Medulla oblongata (tissue), 1 donor: ENCODE data around the gene KAT6B.
"Not testable (repeated sequence)": the region's sequence is repeated elsewhere in the genome, so short reads cannot be mapped to it uniquely, and the experiment has no call there.

Experiments
- DNase-seq: peaks from one replicate; pipeline ENCODE4 v3.0.0-alpha.2; 2015; ENCODE audit errors: extremely low spot score

KAT6B gene

DNA sequence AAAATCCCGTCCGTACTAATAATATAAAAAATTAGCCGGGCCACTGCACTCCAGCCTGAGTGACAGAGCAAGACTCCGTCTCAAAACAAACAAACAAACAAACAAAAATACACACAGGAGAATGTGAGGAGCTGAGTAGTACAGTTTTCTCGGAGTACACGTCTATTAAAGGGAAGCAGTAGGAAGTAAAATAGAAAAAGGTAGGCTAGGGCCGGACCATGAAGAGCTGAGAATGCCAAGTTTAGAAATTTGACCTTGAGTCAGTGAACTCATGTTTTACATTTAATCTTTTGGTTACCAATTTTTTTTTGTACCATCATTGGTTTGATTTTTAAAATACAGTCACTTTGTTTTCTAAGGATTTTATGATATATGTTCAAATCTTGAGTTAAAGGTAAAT, 64.1 kb downstream of the KAT6B start:
- no peak for DNase-seq

DNA sequence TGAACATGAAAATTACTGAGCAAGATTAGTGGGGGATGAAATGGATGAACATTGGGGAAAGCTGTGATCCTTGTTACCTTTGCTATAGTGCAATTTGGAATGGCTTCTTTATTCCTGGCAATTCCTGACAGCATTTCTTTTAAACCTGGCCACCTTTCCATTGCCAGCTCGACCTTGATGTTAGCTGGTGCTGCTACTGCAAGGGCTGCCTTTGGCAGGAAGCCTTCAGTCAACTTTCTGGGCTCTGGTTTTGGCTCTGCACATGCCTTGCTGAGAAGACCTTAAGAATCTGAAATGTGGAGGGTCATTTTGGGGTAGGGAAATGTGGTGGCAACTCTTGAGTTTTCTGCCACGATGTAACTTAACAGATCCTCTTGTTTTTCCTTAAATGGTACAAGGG, 64.7 kb downstream of the KAT6B start:
- DNase-seq = peak; percentile 50

DNA sequence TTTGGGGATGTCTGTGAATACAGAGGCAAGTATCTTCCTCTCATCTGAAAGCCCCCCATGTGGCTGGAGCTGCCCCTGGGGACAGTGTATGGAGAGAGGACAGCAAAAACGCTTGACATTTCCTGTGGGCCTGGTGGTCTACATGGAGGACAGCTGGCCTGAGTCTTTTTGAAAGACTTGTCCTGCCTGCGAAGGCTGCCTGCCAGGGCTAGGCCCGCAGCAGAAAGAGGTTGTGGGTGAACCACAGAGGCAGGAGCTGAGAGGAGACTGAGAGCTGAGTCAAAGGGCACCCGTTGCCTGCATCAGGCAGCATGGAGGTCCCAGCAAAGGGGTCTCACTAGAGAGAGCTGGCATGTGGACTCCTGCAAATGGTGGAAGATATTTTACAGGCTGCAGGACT, 66.4 kb downstream of the KAT6B start:
- DNase-seq = no peak

DNA sequence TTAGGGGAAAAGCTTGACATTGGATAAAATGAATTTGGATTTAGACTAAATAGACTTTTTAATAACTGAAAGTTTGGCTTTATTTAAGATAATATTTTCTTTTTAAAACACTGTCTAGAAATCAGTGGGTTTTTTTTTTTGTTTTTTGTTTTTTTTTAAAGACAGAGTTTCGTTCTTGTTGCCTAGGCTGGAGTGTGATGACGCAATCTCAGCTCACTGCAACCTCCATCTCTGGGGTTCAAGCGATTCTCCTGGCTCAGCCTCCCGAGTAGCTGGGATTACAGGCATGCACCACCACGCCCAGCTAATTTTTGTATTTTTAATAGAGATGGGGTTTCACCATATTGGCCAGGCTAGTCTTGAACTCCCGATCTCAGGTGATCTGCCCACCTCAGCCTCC, 66.9 kb downstream of the KAT6B start:
- not testable (repeated sequence) for DNase-seq

DNA sequence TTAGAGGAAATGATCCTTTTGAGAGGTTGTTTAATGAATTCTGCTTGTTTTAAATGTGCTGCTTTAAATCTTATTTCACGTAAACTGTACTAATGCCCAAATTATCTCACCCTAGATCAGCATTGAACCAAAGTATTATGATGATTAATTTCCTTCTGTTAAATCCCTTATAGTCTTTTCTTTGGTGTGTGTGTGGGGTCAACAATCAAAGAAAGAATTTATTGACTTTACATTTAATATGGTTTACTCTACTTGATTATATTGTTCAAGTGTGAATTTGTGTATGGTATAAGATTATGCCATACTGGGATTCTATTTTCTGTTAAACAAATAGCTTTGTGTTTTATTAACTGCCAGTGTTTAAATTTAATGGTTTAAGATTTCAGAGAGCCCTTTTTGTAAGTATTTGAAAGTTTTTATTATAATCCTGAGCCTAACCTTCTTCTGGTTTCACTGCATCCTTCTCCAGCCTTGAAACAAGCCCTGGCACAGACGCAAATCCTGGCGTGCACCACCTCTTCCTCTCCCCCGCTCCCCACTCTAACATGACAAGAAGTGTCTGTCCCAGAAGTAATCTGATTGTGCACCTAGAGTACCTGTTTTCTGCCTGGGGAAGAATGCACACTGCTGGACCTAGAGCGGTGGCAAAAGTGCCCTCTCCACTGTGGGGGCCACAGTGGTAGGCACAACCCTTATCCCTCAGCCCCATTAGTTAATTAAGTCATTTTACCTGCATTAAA, 70.6 kb downstream of the KAT6B start:
- no peak for DNase-seq

DNA sequence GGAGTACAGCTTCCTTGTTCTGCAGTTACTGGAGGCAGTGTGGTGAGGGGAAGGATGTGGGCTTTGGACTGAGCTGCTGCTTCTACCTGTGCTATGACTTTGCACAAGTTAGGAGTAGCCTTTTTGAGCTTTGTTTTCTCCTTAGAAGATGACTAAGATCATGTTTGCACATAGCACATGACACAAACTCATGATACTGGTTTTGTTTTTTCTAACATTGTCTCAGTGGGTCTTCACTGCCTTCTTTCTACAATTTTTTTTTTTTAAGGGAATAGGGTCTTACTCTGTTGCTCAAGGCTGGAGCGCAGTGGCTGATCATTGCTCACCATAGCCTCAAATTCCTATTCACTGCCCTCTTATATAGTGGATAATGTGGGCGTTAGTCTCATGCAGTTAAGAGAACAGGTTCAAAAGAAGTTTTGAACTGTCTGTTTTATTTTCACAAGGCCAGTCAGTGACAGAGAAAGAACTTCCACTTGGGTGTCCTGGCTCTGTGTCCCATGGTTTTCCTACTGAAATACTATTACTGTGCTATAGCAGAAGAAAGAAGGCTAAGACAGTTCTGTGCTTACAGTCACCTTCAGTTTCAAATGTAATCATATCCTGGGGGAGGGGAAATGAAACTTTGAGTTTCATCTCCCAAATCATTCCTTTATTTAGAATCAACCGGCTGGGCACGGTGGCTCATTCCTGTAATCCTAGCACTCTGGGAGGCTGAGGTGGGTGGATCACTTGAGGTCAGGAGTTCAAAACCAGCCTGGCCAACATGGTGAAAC, 72.0 kb downstream of the KAT6B start:
- DNase-seq = no peak

DNA sequence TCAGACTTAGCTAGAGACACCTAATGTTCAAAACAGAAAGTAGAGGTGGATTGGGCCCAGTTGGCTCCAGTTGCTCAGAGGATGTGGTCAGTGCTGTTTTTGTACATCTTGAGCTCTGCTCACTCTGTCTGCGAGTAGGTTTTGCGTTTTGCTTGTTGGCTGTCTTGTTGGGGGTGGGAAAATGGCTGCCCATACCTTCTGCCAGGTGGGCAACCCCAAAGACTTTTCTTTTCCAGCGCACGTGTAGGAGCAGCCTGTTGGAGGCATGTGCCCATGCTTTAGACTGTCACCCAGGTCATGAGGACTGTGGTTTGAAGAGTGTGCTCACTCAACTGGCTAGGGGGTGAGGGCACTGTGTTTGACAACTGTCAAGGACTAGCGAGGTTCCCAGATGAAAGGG, 73.9 kb downstream of the KAT6B start:
- DNase-seq = no peak

DNA sequence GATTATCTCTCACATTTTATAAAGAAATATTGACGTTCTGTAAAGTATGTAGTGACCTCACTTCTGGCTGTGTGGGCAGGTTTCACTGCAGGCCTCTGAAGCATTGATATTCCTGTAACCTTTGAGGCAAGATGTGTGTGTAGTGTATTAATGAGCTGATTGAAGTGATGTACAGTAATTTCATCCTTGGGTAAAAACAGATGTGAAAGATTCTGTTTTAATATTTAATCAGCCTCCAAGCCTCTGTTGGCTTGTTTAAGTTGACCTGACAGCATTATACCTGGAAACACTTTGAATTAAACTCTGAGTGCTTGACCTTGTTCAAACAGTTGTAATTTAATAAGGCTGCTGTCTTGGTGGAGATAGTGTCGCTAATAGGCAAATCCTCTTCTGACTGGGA, 74.9 kb downstream of the KAT6B start:
- no peak for DNase-seq

DNA sequence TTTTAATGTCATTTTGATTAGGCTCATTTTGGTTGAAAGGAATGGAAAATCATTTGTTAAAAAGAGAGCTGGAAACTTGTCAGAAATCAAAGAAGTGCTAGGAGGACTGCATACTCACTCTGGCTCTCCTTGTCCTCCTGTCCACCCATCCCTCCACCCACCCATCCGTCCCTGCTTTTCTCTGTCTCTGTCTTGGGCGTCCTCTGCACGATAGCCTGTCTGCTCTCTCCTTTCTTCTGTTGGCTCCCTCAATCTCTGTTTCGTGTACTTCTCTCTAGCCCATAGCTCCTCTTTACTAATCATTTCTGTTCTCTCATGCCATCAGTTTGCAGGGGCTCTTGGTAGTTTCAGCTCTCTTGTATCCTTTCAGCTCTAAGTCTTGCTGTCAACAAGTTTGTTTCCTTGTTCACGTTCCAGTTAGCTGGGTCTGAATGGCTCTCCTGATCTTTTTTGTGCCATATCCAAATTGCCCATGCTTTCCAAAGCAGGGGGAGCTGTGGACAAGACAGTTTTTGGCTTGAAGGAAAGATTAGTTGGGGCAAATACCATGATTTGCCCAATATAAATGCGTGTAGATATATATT, 75.6 kb downstream of the KAT6B start:
- DNase-seq = peak; percentile 13

DNA sequence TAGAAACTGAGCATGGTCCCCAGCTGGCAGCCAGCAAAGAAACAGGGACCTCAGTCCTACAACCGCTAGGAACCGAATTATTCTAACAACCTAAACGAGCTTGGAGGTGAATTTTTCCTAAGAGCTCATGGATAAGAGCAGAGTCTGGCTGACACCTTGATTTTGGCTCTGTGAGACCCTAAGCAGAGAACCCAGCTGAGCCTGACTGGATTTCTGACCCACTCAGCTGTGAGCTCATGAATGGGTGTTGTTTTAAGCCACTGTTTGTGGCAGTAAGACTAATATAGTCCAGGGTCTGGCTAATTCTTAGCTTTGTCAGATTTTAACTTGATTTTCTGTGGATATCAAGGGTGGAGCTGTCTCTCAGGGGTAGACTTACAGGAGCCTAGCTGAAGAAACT, 77.1 kb downstream of the KAT6B start:
- no peak for DNase-seq

DNA sequence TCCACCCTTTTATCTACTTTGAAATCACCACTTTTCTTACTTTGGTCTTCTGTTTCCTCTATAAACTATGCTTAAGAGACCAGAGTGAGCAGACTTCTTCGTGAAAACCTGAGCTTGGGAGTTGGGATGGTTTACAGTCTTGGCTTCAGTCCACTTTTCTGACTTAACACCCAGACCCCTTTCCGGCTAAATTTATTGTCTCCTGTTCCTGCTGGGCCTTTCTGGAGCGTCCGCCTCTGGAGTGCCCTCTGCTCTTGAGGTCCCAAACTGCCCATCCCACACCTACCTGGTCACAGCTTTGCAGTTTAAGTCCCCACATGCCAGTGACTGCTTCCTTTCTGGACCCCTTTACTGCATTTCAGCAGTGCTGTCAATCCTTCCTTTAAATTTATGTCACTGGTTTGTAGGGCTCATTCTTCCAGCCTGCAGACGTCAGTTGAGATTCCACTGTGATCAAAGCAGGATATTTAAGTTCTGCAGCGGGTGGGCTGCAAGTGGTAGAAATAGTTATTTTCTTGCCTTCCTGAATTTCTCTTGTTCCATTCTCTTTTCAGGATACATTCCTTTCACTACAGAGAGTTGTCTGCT, 80.3 kb downstream of the KAT6B start:
- DNase-seq = no peak

DNA sequence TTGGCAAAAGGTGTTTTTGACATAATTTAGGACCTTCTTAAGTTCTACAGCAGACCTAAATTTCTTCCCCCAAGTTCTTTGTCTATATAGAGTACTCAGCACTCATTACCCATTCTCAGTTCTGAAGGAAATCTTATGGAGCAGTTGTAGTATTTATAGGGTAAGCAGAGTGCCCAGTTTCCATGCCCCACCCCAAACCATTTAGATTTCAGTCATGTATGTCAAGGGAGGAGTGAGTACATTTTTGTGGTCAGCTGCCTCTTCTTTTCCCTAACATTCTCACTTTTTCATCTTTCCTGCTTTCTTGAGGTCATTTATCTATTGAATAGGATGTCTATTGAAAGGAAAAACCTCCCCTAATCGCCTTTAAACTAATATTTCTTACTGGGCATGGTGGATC, 83.3 kb downstream of the KAT6B start:
- DNase-seq = no peak

DNA sequence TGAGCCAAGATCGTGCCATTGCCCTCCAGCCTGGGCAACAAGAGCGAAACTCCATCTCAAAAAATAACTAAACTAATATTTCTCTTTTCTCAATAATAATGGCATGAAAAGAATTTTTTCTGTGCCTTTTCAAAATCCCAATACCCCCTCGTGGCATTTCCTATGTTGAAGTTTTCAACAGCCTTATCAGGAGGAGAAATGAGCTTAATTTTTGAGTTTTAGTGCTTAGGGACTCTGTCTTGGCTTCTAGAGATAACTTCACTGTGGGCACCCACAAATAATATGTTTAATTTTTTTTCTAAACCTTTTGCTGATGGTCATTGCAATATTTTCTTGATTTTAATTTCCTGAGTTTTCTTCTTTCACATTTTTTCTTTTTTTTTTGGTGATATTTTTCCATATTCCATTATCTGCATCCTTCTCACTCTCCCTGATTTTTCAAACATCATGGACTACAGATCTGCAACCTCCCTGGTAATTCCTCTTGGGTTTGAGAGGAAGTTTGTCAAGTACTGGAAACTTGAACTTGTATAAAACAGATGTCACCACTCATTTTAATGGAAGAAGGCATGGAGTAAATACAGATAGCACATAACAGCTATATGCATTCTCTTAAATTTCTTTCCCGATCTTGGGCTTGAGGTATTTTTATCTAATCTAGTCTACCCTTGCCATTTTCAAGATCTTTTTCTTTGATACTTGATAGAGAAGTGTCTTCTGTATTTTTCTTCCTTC, 84.0 kb downstream of the KAT6B start:
- no peak for DNase-seq

DNA sequence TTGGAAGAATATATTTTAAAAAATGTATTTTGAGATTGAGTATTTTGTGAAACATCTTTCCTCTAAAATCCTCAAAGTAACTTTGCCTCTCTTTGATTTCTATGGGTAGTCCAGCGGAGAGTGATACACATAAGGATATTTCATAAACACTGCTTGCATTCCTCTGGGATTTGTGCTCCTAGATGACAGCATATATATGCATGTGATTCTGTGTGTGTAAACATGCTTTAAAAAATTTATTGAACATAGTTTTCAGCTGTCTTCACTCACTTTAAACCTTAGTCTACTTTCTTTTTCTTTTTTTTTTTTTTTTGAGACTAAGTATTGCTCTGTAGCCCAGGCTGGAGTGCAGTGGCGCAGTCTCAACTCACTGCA, 84.6 kb downstream of the KAT6B start:
- DNase-seq = no peak

DNA sequence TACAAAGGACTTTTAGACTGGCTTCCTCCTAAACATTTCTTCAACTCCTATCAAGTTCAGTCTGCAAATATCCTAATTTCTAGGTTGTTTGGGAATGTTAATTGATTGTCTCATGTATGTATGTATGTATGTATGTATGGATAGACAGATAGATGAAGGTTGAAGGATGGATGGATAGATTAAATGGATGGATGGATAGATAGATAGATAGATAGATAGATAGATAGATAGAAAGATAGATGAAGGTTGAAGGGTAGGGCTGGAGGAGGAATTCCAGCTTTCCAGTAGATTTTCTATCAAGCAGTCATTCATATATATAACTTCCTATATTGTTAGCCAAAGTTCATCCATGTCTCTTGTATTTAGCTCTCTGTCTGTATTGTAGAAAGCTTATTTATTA, 85.8 kb downstream of the KAT6B start:
- DNase-seq = no peak

DNA sequence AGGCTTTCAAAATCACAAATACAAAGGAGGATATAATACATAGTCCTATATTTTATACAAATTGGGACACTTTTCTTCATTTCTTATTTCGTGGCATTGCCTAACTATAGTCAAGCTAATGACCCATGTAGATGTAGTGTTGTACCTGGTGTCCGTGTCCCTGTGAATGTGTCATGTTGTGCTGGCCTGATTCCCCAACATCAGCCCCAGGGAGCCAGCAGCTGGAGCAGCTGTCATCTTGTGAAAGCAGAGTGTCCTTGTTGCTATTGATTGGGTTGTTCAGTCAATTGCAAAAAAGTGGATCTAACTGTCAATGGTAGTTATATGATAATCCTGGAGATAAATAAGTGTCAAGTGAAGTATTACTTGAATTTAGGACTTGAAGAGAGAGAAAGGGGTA, 86.3 kb downstream of the KAT6B start:
- DNase-seq = no peak

DNA sequence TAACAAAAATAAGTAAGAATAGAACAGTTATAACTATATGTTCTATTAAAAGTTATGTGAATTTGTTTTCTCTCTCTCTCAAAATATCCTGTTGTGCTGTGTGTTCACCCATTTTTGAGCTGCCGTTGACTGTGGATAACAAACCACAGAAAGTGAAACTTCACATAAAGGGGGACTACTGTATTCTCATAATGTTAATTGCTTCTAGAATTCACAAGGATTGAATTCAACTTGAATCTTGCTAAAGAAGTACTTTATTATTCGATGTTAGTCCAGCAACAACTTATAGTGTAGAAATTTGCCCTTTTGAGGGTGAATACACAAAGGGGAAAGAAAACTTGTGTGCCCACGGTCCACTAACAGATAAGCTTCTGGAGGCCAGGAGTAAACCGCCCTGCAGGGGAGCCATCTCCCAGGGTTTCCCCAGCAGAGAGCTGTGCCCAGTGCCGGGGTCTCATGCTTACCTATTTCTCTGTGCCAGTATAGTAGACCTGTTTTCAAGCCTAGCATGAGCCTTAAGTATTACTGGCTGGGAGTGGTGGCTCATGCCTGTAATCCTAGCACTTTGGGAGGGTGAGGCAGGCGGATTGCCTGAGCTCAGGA, 87.1 kb downstream of the KAT6B start:
- no peak for DNase-seq

DNA sequence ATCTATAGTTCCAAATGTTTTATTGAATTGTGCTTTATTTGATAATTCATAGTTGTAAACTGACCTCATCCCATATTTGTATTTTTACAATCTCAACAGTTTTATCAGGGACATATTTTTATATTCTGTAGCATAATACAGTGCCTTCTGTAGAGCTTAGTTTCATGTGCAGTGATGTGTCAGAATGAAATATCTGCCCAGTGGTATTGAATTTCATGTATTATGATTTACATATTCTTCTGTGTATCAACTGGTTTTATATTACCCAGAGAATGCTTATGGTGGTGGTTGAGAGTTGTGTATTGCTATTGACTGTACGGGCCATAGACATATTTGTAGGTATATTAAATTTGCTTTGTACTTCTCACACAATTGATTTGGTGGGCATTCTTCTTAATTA, 89.9 kb downstream of the KAT6B start:
- no peak for DNase-seq

DNA sequence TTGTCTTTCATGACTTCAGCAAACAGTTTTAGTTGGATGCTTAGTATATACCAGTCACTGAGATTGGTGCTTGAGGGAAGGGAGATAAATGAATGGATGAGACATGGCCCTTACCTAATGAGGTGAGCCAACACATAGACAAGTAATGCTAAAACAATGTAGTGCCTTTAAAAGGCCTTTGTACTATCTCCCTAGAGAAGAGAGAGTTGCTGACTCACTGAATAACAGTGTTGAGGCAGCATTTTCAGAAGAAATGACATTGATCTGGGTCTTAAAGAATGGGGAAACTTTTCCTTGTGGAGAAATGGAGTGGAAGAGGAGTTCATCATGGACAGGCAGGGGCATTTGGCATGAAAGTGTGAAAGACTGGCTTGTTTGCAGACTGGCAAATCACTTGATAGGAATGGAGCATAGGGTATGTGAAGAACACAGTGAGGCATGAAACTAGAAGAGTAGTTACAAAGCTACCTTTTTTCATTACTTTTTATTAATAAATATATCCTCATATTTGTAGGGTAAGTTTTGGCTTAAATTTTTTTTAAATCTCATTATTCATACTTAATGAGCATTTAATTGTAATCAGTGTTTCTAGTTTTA, 91.2 kb downstream of the KAT6B start:
- no peak for DNase-seq

DNA sequence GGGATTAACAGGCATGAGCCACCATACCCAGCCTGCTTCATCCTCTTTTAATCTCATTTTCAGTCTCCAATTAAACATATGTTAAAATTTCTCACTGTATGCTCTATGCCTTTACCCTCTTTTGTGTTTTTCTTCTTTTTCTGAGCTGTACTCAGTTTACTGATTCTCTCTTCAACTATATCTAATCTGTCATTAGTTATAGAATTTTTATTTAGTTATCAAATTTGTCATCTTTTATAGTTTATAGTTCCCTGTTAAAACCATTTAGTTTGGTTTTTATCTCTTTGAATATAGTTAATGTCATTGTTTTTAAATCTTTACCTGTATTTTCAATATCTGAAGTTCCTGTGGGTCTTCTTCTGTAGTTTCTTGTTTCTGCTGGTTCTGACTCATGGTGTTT, 93.3 kb downstream of the KAT6B start:
- no peak for DNase-seq

DNA sequence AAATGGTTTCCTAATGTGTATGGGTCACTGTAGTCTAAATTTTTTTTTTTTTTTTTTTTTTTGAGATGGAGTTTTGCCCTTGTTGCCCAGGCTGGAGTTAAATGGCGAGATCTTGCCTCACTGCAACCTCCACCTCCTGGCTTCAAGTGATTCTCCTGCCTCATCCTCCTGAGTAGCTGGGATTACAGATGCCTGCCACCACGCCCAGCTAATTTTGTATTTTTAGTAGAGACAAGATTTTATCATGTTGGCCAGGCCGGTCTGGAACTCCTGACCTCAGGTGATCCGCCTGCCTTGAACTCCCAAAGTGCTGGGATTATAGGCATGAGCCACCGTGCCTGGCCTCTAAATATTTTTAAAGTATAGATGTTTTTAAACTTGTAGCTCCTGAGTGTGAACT, 94.7 kb downstream of the KAT6B start:
- not testable (repeated sequence) for DNase-seq
